ENCODE data around the gene SYNE1. TPM values are rescaled to one million over a fixed set of nuclear protein-coding genes. Genes with fewer than 3 reads are reported as not detected.

The SYNE1 gene
- total RNA-seq, 1 experiment from 2014 or later: 6.5 TPM

- Mint-ChIP-seq H3K27ac (no peak overlapping the region), H3K9me3 (no peaks in the 10 kb centered on the region), H3K36me3 (no peaks in the 10 kb centered on the region), H3K4me1 (no peaks in the 10 kb centered on the region), H3K27me3 (ENCODE audit: low read depth) (no peaks in the 10 kb centered on the region), H3K4me3 (no peak overlapping the region)
- TF ChIP-seq CBFB (CRISPR knock-in tag; IDR thresholded peaks at IDR 0.05; ENCODE audit: low read depth) (no peak), FOXK1 (CRISPR knock-in tag; IDR thresholded peaks at IDR 0.05) (no peak), ERG (CRISPR knock-in tag; IDR thresholded peaks at IDR 0.05) (no peak), ZNF138 (CRISPR knock-in tag; conservative IDR thresholded peaks at IDR 0.05) (no peak), TEAD1 (CRISPR knock-in tag; IDR thresholded peaks at IDR 0.05) (no peak), JUN (CRISPR knock-in tag; IDR thresholded peaks at IDR 0.05) (no peak), ZNF416 (CRISPR knock-in tag; IDR thresholded peaks at IDR 0.05) (no peak)
- TF ChIP-seq, protein P1, sequence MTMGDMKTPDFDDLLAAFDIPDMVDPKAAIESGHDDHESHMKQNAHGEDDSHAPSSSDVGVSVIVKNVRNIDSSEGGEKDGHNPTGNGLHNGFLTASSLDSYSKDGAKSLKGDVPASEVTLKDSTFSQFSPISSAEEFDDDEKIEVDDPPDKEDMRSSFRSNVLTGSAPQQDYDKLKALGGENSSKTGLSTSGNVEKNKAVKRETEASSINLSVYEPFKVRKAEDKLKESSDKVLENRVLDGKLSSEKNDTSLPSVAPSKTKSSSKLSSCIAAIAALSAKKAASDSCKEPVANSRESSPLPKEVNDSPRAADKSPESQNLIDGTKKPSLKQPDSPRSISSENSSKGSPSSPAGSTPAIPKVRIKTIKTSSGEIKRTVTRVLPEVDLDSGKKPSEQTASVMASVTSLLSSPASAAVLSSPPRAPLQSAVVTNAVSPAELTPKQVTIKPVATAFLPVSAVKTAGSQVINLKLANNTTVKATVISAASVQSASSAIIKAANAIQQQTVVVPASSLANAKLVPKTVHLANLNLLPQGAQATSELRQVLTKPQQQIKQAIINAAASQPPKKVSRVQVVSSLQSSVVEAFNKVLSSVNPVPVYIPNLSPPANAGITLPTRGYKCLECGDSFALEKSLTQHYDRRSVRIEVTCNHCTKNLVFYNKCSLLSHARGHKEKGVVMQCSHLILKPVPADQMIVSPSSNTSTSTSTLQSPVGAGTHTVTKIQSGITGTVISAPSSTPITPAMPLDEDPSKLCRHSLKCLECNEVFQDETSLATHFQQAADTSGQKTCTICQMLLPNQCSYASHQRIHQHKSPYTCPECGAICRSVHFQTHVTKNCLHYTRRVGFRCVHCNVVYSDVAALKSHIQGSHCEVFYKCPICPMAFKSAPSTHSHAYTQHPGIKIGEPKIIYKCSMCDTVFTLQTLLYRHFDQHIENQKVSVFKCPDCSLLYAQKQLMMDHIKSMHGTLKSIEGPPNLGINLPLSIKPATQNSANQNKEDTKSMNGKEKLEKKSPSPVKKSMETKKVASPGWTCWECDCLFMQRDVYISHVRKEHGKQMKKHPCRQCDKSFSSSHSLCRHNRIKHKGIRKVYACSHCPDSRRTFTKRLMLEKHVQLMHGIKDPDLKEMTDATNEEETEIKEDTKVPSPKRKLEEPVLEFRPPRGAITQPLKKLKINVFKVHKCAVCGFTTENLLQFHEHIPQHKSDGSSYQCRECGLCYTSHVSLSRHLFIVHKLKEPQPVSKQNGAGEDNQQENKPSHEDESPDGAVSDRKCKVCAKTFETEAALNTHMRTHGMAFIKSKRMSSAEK (CRISPR knock-in tag; IDR thresholded peaks at IDR 0.05; ENCODE audit: borderline replicate concordance): no peak
- TF ChIP-seq, protein P2, sequence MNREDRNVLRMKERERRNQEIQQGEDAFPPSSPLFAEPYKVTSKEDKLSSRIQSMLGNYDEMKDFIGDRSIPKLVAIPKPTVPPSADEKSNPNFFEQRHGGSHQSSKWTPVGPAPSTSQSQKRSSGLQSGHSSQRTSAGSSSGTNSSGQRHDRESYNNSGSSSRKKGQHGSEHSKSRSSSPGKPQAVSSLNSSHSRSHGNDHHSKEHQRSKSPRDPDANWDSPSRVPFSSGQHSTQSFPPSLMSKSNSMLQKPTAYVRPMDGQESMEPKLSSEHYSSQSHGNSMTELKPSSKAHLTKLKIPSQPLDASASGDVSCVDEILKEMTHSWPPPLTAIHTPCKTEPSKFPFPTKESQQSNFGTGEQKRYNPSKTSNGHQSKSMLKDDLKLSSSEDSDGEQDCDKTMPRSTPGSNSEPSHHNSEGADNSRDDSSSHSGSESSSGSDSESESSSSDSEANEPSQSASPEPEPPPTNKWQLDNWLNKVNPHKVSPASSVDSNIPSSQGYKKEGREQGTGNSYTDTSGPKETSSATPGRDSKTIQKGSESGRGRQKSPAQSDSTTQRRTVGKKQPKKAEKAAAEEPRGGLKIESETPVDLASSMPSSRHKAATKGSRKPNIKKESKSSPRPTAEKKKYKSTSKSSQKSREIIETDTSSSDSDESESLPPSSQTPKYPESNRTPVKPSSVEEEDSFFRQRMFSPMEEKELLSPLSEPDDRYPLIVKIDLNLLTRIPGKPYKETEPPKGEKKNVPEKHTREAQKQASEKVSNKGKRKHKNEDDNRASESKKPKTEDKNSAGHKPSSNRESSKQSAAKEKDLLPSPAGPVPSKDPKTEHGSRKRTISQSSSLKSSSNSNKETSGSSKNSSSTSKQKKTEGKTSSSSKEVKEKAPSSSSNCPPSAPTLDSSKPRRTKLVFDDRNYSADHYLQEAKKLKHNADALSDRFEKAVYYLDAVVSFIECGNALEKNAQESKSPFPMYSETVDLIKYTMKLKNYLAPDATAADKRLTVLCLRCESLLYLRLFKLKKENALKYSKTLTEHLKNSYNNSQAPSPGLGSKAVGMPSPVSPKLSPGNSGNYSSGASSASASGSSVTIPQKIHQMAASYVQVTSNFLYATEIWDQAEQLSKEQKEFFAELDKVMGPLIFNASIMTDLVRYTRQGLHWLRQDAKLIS (CRISPR knock-in tag; IDR thresholded peaks at IDR 0.05; ENCODE audit: borderline replicate concordance): no peak
- ATAC-seq: no peak
- POLR2A ChIA-PET: no interaction called here
- CTCF ChIA-PET: no interaction called here
- DNase-seq (ENCODE audit: low spot score): no peak
Observed at GRCh38 chr6:152155792-152156191, 481.4 kb downstream of the SYNE1 start.

DNA sequence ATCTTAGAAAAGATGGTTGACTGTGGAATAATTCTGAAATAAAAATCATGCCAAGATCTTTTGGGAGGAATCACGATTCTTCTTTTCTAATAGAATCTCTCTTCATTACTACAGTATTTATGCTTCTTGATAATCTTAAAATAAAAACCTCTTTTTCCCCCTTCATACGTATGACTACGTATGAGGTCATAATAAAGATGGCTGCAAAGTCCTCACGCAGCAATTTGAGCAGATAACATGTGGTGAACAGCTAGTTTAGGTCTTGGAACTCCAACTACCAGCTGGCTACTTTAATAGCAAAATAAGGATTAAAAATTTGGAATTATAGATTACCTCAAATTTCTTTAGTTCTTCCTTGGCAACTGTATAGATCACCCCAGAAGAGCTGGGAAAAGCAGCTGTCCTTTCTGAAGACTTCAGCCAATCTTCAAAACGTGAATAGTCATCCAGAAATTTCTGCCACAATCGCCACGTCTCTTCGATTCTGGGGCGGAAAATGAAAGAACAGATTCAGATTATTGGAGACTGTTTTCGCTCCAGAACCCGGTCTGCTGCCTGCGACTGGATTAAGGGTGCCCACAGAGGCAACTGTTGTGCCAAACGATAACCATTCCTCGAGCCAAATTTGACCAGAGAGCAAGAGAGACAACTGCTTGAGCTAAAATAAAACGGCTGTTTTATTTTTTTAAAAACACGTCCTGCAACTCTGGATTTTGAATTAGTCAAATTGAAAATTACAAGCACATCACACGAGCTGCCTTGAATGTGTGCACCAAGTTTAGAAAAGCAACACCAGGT lies 482.4 kb downstream of the SYNE1 start:
- no peak for ATAC-seq
- TF ChIP-seq HMGA2 (CRISPR knock-in tag; IDR thresholded peaks at IDR 0.05) (no peak), USF2 (CRISPR knock-in tag; IDR thresholded peaks at IDR 0.05) (no peak), ZNF396 (CRISPR knock-in tag; IDR thresholded peaks at IDR 0.05; ENCODE audit: borderline replicate concordance) (no peak), NFYB (CRISPR knock-in tag; conservative IDR thresholded peaks at IDR 0.05; ENCODE audit: low read depth) (no peak), SP1 (CRISPR knock-in tag; conservative IDR thresholded peaks at IDR 0.05) (no peak), NFATC4 (CRISPR knock-in tag; IDR thresholded peaks at IDR 0.05) (no peak), USF1 (CRISPR knock-in tag; IDR thresholded peaks at IDR 0.05) (no peak), PRRX2 (CRISPR knock-in tag; IDR thresholded peaks at IDR 0.05) (no peak)
- TF ChIP-seq, protein P3, sequence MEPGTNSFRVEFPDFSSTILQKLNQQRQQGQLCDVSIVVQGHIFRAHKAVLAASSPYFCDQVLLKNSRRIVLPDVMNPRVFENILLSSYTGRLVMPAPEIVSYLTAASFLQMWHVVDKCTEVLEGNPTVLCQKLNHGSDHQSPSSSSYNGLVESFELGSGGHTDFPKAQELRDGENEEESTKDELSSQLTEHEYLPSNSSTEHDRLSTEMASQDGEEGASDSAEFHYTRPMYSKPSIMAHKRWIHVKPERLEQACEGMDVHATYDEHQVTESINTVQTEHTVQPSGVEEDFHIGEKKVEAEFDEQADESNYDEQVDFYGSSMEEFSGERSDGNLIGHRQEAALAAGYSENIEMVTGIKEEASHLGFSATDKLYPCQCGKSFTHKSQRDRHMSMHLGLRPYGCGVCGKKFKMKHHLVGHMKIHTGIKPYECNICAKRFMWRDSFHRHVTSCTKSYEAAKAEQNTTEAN (CRISPR knock-in tag; IDR thresholded peaks at IDR 0.05): no peak
- TF ChIP-seq, protein P2 (CRISPR knock-in tag; IDR thresholded peaks at IDR 0.05; ENCODE audit: borderline replicate concordance): no peak

More for the DNA sequence above, 482.4 kb downstream of the SYNE1 start:
- Mint-ChIP-seq H3K4me1 (no peaks in the 10 kb centered on the region), H3K9me3 (no peaks in the 10 kb centered on the region), H3K36me3 (no peaks in the 10 kb centered on the region), H3K4me3 (no peak overlapping the region), H3K27me3 (ENCODE audit: low read depth) (no peaks in the 10 kb centered on the region), H3K27ac (no peak overlapping the region)
- no peak for DNase-seq (ENCODE audit: low spot score)
- CTCF ChIA-PET: no interaction called here
- POLR2A ChIA-PET: no interaction called here

Data from WTC11 (cell line).